Motor neuron (in vitro differentiated cells): Measurements from ENCODE around the gene VSIG10L. TPM values are rescaled to one million over a fixed set of nuclear protein-coding genes. Genes with fewer than 3 reads are reported as not detected.

Source experiments
- ATAC-seq, 8 experiments: fragments of 200-7000 bp; cut with Tn5 transposase; replicated peaks in 6 of 8; 2 replicates each; pipeline ENCODE4 v1.8.0; 2021; ENCODE audit warnings: mild to moderate bottlenecking in 8 of 8, moderate library complexity in 8 of 8
- H3K27ac ChIP-seq, 2 donors: fragments of 250-450 bp; sonication (Bioruptor Pico); 2 replicates each; pipeline ENCODE4 v1.9.0; 2021; ENCODE audit warnings: antibody characterized with exemption in 2 of 2, mild to moderate bottlenecking in 2 of 2, moderate library complexity in 1 of 2
- H3K4me1 ChIP-seq, 2 donors: fragments of 250-450 bp; sonication (Bioruptor Pico); replicated peaks in 1 of 2; 2 replicates each; pipeline ENCODE4 v1.6.1; 2021; ENCODE audit warnings: antibody characterized with exemption in 2 of 2, mild to moderate bottlenecking in 2 of 2, moderate library complexity in 1 of 2
- H3K4me3 ChIP-seq, 5 donors: fragments of 250-450 bp; sonication (Bioruptor Pico); 2 replicates each; pipeline ENCODE4 v1.9.0; 2021; ENCODE audit warnings: antibody characterized with exemption in 5 of 5, mild to moderate bottlenecking in 5 of 5, moderate library complexity in 4 of 5
- WGBS, 10 experiments: fragments of 450-650 bp; shearing (Covaris generic); methylation state at CpG; one replicate each; pipeline ENCODE4 v1.0.0; 2022; 5-methylcytosine and 5-hydroxymethylcytosine counted together
- in situ Hi-C, 9 experiments: fragments of 400-800 bp; cut with MboI; loops; one replicate each; pipeline ENCODE4 v1.15.0; 2021; ENCODE audit warnings: low sequenced_read_pairs in 9 of 9, low pct_unique_long_range_greater_than_20kb in 2 of 9; ENCODE audit not compliant: unreplicated experiment in 9 of 9
- total RNA-seq, 8 experiments: library from RNA; unstranded; fragments of 300-600 nt; gene quantifications; 2 replicates each; pipeline versions ENCODE4 v1.2.3 to v1.2.4, GENCODE V29; 2022

The VSIG10L gene
- total RNA-seq, 8 experiments from 2014 or later: 1.3 to 5.2 (median 2.2) TPM

- Histone ChIP-seq H3K4me3 (no peak overlapping the region), H3K27ac (no peak overlapping the region), H3K4me1 (peaks cover 3 to 5% of the 10 kb centered on the region in 2 donors)
- peak in 2 of 8 experiments; percentile 84 to 89 for ATAC-seq
- 60 to 100% (median 90%) methylated on average over 1 to 4 of the region's 4 CpGs; no CpG with 5 or more reads in 5 of the 10 experiments for WGBS, 10 experiments
- in situ Hi-C loops: no loop called here
These were observed 17.4 kb upstream of the VSIG10L start for GRCh38 chr19:51359294-51359693.

- Histone ChIP-seq H3K27ac (no peak overlapping the region), H3K4me1 (peaks cover 9 to 10% of the 10 kb centered on the region in 2 donors), H3K4me3 (no peak overlapping the region)
- peak in 1 of 8 experiments; percentile 15 for ATAC-seq
- 66 to 100% (median 88%) methylated on average over 1 to 7 of the region's 7 CpGs; no CpG with 5 or more reads in 2 of the 10 experiments for WGBS, 10 experiments
- in situ Hi-C loops: no loop called here
These were observed 16.0 kb upstream of the VSIG10L start for GRCh38 chr19:51357952-51358351.

GRCh38 chr19:51356159-51356801, 14.3 kb upstream of the VSIG10L start:
- H3K4me3 ChIP-seq: no peak overlapping the region
- peaks cover 12 to 14% of the 10 kb centered on the region in 2 donors for H3K4me1 ChIP-seq
- no peak overlapping the region for H3K27ac ChIP-seq
- 60 to 100% (median 89%) methylated on average over 2 to 7 of the region's 10 CpGs for WGBS, 10 experiments
- ATAC-seq: no peak
- in situ Hi-C loops: no loop called here

GRCh38 chr19:51354742-51355148, 12.8 kb upstream of the VSIG10L start:
- ATAC-seq: peak in 5 of 8 experiments; percentile 82 to 91 (median 85)
- in situ Hi-C loops: no loop called here
- 0 to 85% (median 7%) methylated on average over 1 to 8 of the region's 8 CpGs; no CpG with 5 or more reads in 2 of the 10 experiments for WGBS, 10 experiments
- peak overlapping the region; percentile 15 to 41 (median 33) for H3K4me3 ChIP-seq
- H3K27ac ChIP-seq: peak overlapping the region; percentile 84 to 89
- H3K4me1 ChIP-seq: peaks cover 12 to 14% of the 10 kb centered on the region in 2 donors

GRCh38 chr19:51354103-51354741, 12.3 kb upstream of the VSIG10L start:
- Histone ChIP-seq H3K27ac (peak overlapping the region; percentile 84 to 89), H3K4me1 (peaks cover 12 to 14% of the 10 kb centered on the region in 2 donors), H3K4me3 (peak overlapping the region; percentile 15 to 41 (median 33))
- in situ Hi-C loops: no loop called here
- ATAC-seq: peak in 7 of 8 experiments; percentile 17 to 92 (median 87)
- WGBS, 10 experiments: no CpG with 5 or more reads among the region's 12 CpGs

GRCh38 chr19:51352783-51353360, 10.9 kb upstream of the VSIG10L start:
- 20 to 100% (median 86%) methylated on average over 1 to 5 of the region's 16 CpGs; no CpG with 5 or more reads in 4 of the 10 experiments for WGBS, 10 experiments
- peak overlapping the region in 1 of 2 donors; percentile 72 for H3K27ac ChIP-seq
- in situ Hi-C loops: no loop called here

GRCh38 chr19:51351266-51351990, 9.5 kb upstream of the VSIG10L start:
- Histone ChIP-seq H3K27ac (no peak overlapping the region), H3K4me1 (peaks cover 12 to 14% of the 10 kb centered on the region in 2 donors), H3K4me3 (no peak overlapping the region)
- in situ Hi-C loops: no loop called here
- 87 to 100% (median 100%) methylated on average over 1 to 7 of the region's 11 CpGs; no CpG with 5 or more reads in 3 of the 10 experiments for WGBS, 10 experiments
- ATAC-seq: no peak

More at GRCh38 chr19:51352783-51353360, 10.9 kb upstream of the VSIG10L start:
- H3K4me1 ChIP-seq: peaks cover 12 to 14% of the 10 kb centered on the region in 2 donors
- H3K4me3 ChIP-seq: peak overlapping the region in 1 of 5 donors; percentile 24
- ATAC-seq: no peak

- Histone ChIP-seq H3K4me1 (no peaks in the 10 kb centered on the region), H3K4me3 (no peak overlapping the region), H3K27ac (no peak overlapping the region)
- WGBS, 10 experiments: 14 to 100% (median 86%) methylated on average over 1 to 5 of the region's 10 CpGs; no CpG with 5 or more reads in 1 of the 10 experiments
- in situ Hi-C loops: no loop called here
- ATAC-seq: no peak
These were observed 5.4 kb upstream of the VSIG10L start for GRCh38 chr19:51347209-51347928.

- no peaks in the 10 kb centered on the region for H3K4me1 ChIP-seq
- H3K27ac ChIP-seq: no peak overlapping the region
- 67 to 100% (median 100%) methylated on average over 1 to 5 of the region's 17 CpGs; no CpG with 5 or more reads in 3 of the 10 experiments for WGBS, 10 experiments
- in situ Hi-C loops: no loop called here
- ATAC-seq: no peak
- H3K4me3 ChIP-seq: no peak overlapping the region
These were observed 4.8 kb upstream of the VSIG10L start for GRCh38 chr19:51346742-51347141.

GRCh38 chr19:51345076-51345620, 3.2 kb upstream of the VSIG10L start:
- in situ Hi-C loops: no loop called here
- no peak for ATAC-seq
- Histone ChIP-seq H3K4me1 (peaks cover 0 to 7% of the 10 kb centered on the region in 2 donors), H3K4me3 (no peak overlapping the region), H3K27ac (no peak overlapping the region)
- 95 to 100% (median 98%) methylated on average over 1 to 6 of the region's 9 CpGs; no CpG with 5 or more reads in 7 of the 10 experiments for WGBS, 10 experiments

GRCh38 chr19:51342631-51343569, 961 bp upstream of the VSIG10L start:
- no peak for ATAC-seq
- 66 to 100% (median 95%) methylated on average over 1 to 5 of the region's 9 CpGs; no CpG with 5 or more reads in 4 of the 10 experiments for WGBS, 10 experiments
- Histone ChIP-seq H3K4me3 (no peak overlapping the region), H3K27ac (no peak overlapping the region), H3K4me1 (peaks cover 0 to 7% of the 10 kb centered on the region in 2 donors)
- in situ Hi-C loops: no loop called here
